Activated CD8-positive, alpha-beta memory T cell treated with anti-CD3 and anti-CD28 coated beads for 48 hours (primary cell): ENCODE measurements around the gene AP2S1.
"Not testable (repeated sequence)": the region's sequence is repeated elsewhere in the genome, so short reads cannot be mapped to it uniquely, and the experiment has no call there.

ENCODE experiments used
- DNase-seq, 3 experiments: peaks; one replicate each; pipeline ENCODE4 v3.0.0-alpha.2; 2020; ENCODE audit warnings: low read depth in 2 of 3, low spot score in 2 of 3

Gene AP2S1

GRCh38 chr19:46868025-46868802 is 17.6 kb upstream of the AP2S1 start:
- no peak for DNase-seq

- DNase-seq = no peak
These were observed 16.5 kb upstream of the AP2S1 start for GRCh38 chr19:46867170-46867569.

- no peak for DNase-seq
These were observed 15.9 kb upstream of the AP2S1 start for GRCh38 chr19:46866407-46867136.

DNA sequence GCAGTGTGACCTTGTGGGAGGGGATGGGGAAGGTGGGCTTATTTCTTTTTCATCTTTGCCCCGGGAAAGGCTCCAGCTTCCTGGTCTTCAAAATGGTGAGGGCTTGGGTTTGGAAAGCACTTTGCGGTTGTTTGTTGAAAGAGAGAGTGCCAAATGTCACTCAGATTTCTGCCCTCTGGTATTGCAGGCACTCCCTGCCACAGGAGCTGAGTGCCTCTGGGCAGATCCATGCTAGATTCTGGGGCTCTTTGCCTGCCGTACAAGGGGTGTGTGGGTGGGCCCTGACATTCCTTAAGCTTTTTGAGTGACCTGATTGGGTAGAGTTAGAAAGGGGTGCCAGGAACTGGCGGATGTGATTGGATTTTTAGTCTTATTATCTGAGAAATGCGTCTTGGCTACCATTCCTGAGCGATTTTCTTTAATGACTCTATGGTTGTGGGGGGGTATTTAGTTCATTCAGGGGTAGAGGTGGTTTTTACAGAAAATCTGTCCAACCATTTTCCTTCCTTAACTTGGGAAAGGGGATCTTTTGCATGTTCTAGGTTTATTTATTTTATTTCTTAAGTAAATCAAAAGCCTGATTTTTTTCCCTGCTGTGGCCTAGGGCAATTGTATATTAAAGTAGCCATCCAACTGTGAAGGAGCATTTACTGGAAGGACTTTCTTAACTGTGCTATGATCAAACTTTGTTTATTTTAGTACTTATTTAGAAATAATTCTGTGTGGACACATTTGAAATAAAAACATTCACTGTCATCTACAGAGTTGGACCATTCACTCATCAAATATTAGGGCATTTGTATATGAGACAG is 13.4 kb upstream of the AP2S1 start:
- DNase-seq = no peak

DNA sequence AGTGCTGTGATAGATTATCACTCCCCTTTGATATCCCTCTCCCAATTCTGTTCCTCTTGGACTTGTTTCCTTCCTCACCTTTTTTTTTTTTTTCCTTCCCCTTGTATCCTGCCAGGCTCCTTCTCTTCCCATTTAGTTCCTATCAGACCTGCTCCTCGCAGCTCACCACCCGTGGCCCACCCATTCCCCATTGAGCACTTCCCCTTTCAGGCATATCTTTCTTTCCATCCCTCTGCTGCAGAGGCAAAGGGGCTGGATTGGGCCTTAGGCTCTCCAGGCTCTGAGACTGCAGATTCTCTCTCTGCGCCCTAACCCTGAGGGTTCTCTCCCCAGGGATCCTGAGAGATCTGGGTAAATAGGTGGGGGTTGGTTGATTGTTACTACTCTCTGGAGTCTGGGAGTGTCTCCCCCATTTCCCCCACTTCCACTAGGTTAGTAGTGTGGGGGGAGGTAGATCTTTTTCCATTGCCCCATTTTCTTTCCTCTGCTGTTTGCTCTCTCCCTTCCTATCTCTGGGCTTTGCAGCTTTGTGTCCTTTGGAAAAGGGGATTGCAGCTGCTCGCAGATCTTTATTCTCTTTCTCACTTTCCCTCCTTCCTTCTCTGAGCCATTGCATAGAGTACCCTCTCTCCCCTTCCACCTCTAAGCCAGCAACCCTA is 12.5 kb upstream of the AP2S1 start:
- no peak for DNase-seq

DNA sequence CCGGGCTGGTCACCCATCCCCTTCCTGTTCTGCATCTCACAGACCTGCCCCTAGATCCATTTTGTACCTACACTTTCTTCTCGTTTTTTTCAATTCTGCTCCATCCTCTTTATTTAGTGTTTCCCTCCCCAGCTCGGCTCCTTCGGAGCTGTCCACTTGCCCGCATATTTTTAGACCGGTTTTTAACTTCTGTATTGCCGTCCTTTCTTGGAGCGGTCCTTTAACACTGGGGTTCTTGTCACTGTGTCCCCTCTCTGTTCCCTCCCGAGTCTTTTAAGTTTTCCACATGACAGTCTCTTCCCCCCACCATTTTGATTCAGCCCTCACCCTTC is 11.8 kb upstream of the AP2S1 start:
- DNase-seq = no peak

GRCh38 chr19:46861691-46862502 is 11.3 kb upstream of the AP2S1 start:
- DNase-seq = no peak

- peak in 1 of 3 experiments; percentile 34 for DNase-seq
These were observed 10.4 kb upstream of the AP2S1 start, which contains the start of gene ARHGAP35 for GRCh38 chr19:46860846-46861690. Gene ARHGAP35, plus strand, starts transcription at chr19:46860997. Its CDS starts 57,679 bp downstream, at chr19:46918676.

GRCh38 chr19:46860125-46860845 is 9.6 kb upstream of the AP2S1 start:
- peak; percentile 79 to 90 (median 88) for DNase-seq

DNA sequence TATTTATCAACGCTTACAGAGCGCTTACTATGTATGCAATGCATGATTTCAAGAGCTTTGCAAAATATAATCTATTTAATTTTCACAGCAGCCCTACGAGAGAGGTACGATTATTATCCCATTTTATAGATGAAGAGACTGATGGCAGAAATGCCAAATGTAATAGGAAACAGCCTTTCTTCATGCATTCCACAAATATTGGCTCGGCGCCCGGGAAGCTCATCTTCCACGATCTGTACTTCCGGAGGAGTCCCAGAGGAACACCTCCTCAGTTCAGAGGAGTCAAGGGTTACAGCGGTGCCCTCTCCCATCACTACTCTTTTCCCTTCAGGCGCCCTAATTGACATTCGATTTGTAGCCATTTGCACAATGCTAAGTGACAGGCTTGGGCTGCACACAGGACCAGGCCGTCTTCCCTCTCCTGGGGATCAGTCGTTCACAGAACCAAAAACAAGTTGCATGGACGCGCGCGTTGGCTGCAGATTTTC is 9.0 kb upstream of the AP2S1 start:
- no peak for DNase-seq

- peak; percentile 74 to 76 (median 75) for DNase-seq
These were observed 5.7 kb upstream of the AP2S1 start for GRCh38 chr19:46856062-46857022.

- not testable (repeated sequence) for DNase-seq
These were observed 4.1 kb upstream of the AP2S1 start for GRCh38 chr19:46854698-46855097.

DNA sequence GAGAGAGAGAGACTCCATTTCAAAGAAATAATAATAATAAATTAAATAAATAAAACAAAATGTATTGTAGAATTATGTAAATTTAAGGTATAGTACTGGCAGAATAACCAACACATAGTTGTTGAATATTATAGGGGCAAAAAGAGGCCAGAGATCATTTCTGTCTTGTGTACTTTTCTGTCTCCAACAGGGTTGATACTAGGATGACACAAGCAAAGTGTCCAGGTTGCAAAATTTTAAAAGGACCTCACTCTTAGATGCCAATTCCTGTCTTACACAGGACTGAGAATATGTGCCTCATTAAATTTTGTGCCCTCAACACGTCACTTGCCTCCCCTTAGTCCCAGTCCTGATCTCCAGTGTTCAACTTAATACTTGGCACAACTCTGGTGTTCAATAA is 2.2 kb upstream of the AP2S1 start:
- DNase-seq = no peak

- no peak for DNase-seq
These were observed 1.0 kb downstream of the AP2S1 start for GRCh38 chr19:46849610-46850009.

- DNase-seq = no peak
These were observed 2.3 kb downstream of the AP2S1 start for GRCh38 chr19:46848389-46848788.

DNA sequence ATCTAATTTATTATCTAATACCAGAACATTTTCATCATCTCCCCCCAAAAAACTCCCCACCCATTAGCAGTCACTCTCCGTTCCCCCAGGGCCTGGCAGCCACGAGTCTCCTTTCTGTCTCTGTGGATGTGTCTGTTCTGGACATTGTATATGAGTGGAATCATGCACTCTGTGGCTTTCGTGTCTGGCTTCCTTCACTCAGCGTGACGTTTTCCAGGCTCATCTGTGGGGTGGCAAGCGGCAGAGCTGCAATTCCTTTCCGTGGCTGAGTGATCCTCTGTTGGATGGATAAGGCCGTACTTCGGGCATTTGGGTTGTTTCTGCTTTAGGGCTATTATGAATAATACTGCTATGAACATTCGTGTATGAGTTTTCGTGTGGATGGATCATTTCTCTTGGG is 3.1 kb downstream of the AP2S1 start:
- no peak for DNase-seq

GRCh38 chr19:46845959-46846459 is 4.6 kb downstream of the AP2S1 start:
- no peak for DNase-seq
